GM21786 (cell line): ENCODE results near the gene FAM222A.
A peak's percentile ranks its signal among the peaks of the same experiment; 100 is the strongest.

Experiments used
- ATAC-seq: cut with Tn5 transposase; IDR thresholded peaks from one replicate; pipeline ENCODE4 v1.9.1; 2021; ENCODE audit not compliant: unreplicated experiment

FAM222A gene

GRCh38 chr12:109710747-109711595, 2.7 kb upstream of the FAM222A start:
- no peak for ATAC-seq

- ATAC-seq: no peak
These were observed 1.8 kb upstream of the FAM222A start for GRCh38 chr12:109711596-109712461.

GRCh38 chr12:109714141-109714912, 702 bp downstream of the FAM222A start:
- ATAC-seq: peak; percentile 6

DNA sequence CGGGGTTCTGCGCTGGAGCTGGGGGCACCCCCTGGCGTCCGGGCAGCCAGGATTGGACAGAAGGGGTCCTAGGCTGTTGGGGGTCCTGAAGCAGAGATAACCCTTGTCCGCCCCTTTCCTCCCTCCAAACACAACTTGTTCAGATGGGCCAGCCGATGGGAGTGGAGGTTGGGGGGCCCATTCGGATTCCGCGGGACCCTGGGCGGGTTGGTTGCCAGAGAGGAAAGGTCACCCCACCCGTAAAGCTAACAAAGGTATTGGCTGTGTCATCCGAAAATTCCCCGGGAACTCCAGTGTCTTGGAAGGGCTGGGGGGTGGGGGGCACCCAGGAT, 1.3 kb downstream of the FAM222A start:
- ATAC-seq: no peak

- no peak for ATAC-seq
These were observed 1.9 kb downstream of the FAM222A start for GRCh38 chr12:109715310-109716091.

GRCh38 chr12:109716092-109716479, 2.5 kb downstream of the FAM222A start:
- no peak for ATAC-seq

GRCh38 chr12:109716512-109717389, 3.1 kb downstream of the FAM222A start:
- ATAC-seq: no peak

GRCh38 chr12:109717390-109718357, 4.0 kb downstream of the FAM222A start:
- ATAC-seq: no peak

DNA sequence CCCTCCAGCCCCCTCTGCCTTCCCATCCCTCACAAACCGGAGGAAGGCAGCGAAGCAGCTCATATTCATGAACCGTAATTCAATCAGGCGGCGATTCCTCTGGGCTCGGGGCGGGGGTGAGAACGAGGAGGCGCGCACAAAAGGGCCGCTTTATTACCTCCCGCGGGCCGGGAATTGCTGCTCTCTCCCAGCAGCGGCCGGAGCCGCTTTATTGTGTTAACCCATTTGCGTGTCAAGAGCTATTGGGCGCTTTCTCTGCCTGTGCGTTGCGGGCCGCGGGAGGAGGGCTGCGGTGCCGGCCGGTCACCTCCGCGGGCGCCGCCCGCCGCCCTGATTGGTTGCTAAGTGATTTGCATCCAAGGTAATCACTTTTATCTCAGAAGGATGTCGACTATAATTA, 4.8 kb downstream of the FAM222A start:
- ATAC-seq: no peak

GRCh38 chr12:109719123-109720022, 5.7 kb downstream of the FAM222A start:
- no peak for ATAC-seq

DNA sequence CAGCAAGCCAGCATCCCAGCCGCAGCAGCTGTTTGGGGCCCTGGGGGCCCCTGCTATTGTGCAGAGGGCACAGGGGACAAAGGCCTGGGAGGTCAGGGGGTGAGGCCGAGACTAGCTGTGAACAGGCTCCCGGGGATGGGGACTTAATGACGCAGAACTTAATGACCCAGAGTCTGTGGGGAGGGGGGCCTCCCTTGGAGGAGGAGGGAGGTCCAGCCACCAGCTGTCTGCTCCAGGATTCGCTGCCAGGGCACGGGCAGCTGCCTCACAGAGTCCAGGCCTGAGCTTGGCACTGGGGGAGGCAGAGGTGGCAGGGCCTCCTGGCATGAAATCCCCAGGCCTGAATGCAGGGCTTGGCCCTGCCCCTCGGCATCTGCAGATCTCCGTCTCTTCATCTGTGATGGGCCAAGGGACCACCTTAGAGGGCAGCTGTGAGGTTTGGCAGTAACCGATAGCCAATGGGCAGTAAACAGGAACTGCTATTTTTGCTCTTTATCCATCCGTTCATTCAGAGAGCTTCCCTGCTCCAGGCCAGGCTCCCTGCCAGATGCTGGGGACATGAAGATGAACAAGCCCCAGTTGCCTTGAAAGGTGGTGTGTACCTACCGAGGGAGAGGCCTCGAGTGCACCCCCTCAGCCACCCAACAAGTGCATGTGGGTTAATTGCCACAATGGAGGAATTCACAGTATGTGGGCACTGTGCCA, 6.7 kb downstream of the FAM222A start:
- ATAC-seq: no peak

DNA sequence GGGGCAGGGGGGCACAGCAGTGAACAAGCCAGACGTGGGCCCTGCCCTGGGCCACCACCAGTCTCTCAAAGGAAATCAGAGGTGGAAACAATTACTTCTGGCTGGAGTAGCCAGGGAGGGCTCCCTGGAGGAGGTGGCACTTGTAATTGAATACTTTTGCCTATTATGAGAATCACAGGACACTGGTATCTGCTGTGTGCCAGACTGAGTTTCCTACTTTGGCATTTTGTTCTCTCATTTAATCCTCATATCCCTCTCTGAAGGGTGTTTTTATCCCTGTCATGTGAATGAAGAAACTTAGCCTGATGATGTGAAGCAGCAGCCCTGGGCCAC, 7.2 kb downstream of the FAM222A start:
- no peak for ATAC-seq

- no peak for ATAC-seq
These were observed 7.7 kb downstream of the FAM222A start for GRCh38 chr12:109721276-109721675.

DNA sequence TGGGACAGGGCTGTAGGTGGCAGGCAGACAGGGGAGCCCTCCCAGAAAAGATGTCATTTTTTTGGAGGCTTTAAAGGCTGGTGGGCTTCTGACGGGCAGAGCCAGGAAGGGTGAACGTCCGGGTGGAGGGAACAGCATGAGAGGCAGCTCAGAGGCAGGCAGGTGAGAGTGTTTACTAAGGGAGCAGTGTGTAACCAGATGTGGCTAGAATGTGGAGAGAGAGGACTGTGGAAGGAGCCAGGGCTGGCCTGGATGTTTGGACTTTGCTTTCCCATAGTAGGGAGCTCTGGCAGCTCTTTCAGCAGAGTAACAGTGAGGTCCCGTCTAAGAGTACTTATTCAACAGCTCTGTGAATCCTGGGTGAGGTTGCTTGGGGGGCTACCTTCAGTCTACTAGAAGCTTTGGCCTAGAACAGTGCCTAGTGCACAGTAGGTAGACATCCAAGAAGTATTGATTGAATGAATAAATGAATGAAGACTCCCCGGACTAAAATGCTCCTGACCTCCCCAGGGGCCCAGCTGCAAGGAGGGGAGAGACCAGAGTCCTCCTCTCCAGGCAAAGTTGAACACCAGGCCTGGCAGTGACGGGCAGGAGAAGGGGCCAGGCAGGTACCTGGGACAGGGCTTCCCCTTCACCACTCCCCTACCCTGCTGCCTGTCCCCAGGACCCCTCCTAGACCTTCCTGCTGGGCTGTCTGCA, 8.5 kb downstream of the FAM222A start:
- no peak for ATAC-seq

DNA sequence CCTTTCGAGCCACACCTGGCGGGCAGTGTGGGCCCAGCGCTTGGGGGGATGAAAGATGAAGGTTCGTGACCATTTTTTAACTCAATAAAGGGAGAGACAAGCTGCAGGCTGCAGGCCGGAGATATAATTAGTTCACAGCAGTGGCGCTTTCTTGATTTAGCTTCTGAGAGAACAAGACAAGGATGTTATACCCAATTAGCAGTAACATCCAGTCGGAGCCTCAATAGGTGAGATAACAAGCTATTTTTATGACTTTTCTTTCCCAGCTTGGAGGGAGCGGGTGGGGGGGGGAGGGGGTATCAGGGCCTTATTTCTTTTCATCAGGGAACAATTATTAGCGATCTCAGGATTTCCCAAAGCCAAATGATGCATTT, 9.1 kb downstream of the FAM222A start:
- no peak for ATAC-seq

GRCh38 chr12:109723311-109723881, 9.8 kb downstream of the FAM222A start:
- no peak for ATAC-seq
